Nephron progenitor cell (in vitro differentiated cells): ENCODE measurements around the gene METRNL.

Source experiments
- DNase-seq: peaks from one replicate; pipeline ENCODE4 v3.0.0; 2021
- H3K27ac Mint-ChIP-seq: 2 replicates; pipeline ENCODE4 v1.8.0; 2021; ENCODE audit warnings: mild to moderate bottlenecking, moderate library complexity, mixed read lengths
- H3K27me3 Mint-ChIP-seq: 2 replicates; pipeline ENCODE4 v1.8.0; 2021; ENCODE audit warnings: mild to moderate bottlenecking, low read depth, mixed read lengths; ENCODE audit not compliant: poor library complexity
- H3K36me3 Mint-ChIP-seq: 2 replicates; pipeline ENCODE4 v1.8.0; 2021; ENCODE audit warnings: low read depth, mixed read lengths
- H3K4me1 Mint-ChIP-seq: 2 replicates; pipeline ENCODE4 v1.8.0; 2021; ENCODE audit warnings: mixed read lengths
- H3K4me3 Mint-ChIP-seq: 2 replicates; pipeline ENCODE4 v1.8.0; 2021; ENCODE audit warnings: mild to moderate bottlenecking, moderate library complexity, mixed read lengths
- H3K9me3 Mint-ChIP-seq: 2 replicates; pipeline ENCODE4 v1.8.0; 2021; ENCODE audit warnings: mild to moderate bottlenecking, moderate library complexity, mixed read lengths
- CTCF ChIP-seq: fragments of 200-600 bp; sonication (generic); IDR thresholded peaks from 2 replicates; pipeline ENCODE4 v1.5.0; 2021; ENCODE audit warnings: antibody characterized with exemption

The METRNL gene

DNA sequence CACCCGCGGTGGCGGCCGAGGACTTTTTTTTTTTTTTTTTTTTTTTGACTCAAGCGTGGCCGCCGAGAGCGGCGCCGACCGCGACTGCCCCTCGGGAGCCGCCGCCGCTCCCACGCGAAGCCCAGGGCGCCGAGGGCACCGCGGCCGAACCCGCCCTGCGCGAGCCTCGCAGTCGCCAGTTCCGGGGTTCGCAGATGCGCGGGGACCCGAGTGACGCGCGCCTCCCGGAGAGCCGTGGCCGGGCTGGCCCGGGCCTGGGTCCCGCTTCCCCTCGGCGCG, 1.1 kb downstream of the METRNL start:
- no peaks in the 10 kb centered on the region for H3K36me3 Mint-ChIP-seq
- TF ChIP-seq CTCF, result no peak
- no peak overlapping the region for H3K4me3 Mint-ChIP-seq
- no peak for DNase-seq
- H3K9me3 Mint-ChIP-seq, result no peaks in the 10 kb centered on the region
- peaks cover 55% of the 10 kb centered on the region for H3K27me3 Mint-ChIP-seq
- no peak overlapping the region for H3K27ac Mint-ChIP-seq
- H3K4me1 Mint-ChIP-seq, result peaks cover 43% of the 10 kb centered on the region

DNA sequence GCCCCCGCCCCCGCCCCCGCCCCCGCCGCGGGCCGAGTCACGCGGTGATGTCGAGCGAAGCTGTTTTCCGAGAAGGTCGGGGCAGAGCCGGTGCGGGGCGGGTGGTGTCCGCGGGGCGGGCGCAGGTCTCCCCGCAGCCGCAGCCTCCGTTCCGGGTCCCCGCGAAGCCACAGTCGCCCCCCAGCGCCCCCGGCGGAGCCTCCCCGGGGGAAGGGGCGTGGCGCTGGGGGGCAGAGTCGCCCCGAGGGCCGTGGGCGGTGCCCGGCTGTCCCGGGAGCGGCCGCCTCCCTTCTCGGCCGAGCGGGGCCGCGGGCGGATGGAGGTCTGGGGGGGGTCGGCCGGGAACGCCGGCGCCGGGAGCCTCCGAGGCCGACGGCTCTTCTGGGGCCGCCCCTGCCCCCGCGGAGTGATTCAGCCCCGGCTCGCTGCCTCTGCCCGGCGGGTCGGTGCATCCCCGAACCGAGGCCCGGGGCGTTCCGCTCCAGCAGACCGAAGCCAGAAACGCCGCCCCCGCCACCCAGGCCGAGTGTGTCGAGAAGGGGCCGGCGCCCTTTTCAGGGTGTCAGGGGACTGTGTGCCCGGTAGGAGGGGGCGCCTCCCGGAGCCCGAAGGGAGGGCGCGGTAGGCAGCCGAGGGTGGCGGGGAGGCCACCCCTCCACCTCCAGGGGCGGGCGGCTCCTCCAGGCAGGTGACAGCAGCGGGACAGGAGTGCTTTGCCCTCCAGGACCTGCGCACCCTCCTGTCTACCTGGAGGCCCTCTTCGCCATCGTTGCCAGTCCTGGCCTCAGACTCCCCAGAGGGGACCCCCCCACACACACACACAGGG, 1.7 kb downstream of the METRNL start:
- Mint-ChIP-seq H3K27ac (no peak overlapping the region), H3K4me3 (peak overlapping the region; percentile 75), H3K9me3 (no peaks in the 10 kb centered on the region), H3K4me1 (peaks cover 45% of the 10 kb centered on the region), H3K27me3 (peaks cover 51% of the 10 kb centered on the region), H3K36me3 (no peaks in the 10 kb centered on the region)
- no peak for TF ChIP-seq CTCF
- peak; percentile 68 for DNase-seq

DNA sequence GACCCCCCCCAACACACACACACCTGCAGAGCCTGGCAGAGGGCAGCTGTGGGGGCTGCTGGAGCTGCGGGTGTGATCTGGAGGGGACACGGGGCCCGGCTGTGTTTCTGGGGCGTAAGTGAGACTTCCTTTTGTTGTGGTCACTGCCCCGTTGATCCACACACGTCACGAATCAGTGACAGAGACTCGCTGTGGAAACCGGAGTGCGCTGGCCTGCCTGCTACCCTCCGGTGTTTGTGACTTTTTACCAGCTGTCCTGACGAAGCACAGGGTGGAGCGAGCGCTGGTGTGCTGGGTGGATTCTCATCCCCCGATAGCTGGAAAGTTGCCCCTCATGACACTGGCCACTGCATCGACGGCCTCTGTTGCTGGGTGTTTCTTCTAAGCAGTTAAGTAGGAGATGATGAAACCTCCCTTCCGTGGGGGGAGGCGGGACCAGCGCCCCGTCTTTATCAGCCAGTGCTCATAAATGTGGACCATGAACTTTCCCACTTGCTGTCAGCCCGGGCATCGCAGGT, 2.3 kb downstream of the METRNL start:
- Mint-ChIP-seq H3K4me1 (peaks cover 52% of the 10 kb centered on the region), H3K27me3 (peaks cover 44% of the 10 kb centered on the region), H3K9me3 (no peaks in the 10 kb centered on the region), H3K4me3 (peak overlapping the region; percentile 75), H3K36me3 (no peaks in the 10 kb centered on the region), H3K27ac (no peak overlapping the region)
- DNase-seq, result no peak
- TF ChIP-seq CTCF, result no peak

GRCh38 chr17:83082424-83082823, 3.0 kb downstream of the METRNL start:
- no peak overlapping the region for H3K27ac Mint-ChIP-seq
- no peak for DNase-seq
- H3K36me3 Mint-ChIP-seq, result no peaks in the 10 kb centered on the region
- H3K4me3 Mint-ChIP-seq, result peak overlapping the region; percentile 75
- peaks cover 52% of the 10 kb centered on the region for H3K4me1 Mint-ChIP-seq
- no peak for TF ChIP-seq CTCF
- H3K27me3 Mint-ChIP-seq, result peaks cover 37% of the 10 kb centered on the region
- no peaks in the 10 kb centered on the region for H3K9me3 Mint-ChIP-seq

GRCh38 chr17:83082909-83083367, 3.5 kb downstream of the METRNL start:
- no peak for DNase-seq
- Mint-ChIP-seq H3K27me3 (peaks cover 32% of the 10 kb centered on the region), H3K36me3 (no peaks in the 10 kb centered on the region), H3K4me3 (peak overlapping the region; percentile 75), H3K27ac (no peak overlapping the region), H3K4me1 (peaks cover 52% of the 10 kb centered on the region), H3K9me3 (no peaks in the 10 kb centered on the region)
- TF ChIP-seq CTCF, result no peak
